DOHH2 (cell line): Measurements from ENCODE around the gene MICAL2.

ENCODE experiments used
- CTCF ChIP-seq: fragments of 200-600 bp; sonication (generic); IDR thresholded peaks from one replicate; pipeline ENCODE4 v1.5.1; 2014; ENCODE audit warnings: antibody characterized with exemption, mild to moderate bottlenecking, low read depth, low read length; ENCODE audit not compliant: poor library complexity, severe bottlenecking
- EZH2phosphoT487 ChIP-seq: fragments of 200-600 bp; sonication (generic); IDR thresholded peaks from 2 replicates; pipeline ENCODE4 v1.6.1; 2017; ENCODE audit warnings: borderline replicate concordance, mild to moderate bottlenecking, antibody characterized with exemption, low read length, moderate library complexity, mixed read lengths

DNA sequence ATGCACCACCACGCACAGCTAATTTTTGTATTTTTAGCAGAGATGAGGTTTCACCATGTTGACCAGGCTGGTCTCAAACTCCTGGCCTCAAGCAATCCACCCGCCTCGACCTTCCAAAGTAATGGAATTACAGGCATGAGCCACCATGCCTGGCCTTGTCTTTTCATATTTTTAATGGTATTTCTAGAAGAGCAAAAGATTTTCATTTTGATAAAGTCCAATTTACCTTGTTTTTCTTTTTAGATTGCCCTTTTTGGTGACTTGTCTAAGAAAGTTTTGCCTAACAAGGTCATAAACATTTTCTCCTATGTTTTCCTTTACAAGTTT, 45.5 kb upstream of the MICAL2 start:
- TF ChIP-seq CTCF (no peak), EZH2phosphoT487 (no peak)
